ENCODE results near the gene DNAJC22.
"Not testable (repeated sequence)": the region's sequence is repeated elsewhere in the genome, so short reads cannot be mapped to it uniquely, and the experiment has no call there.

The DNAJC22 gene

DNA sequence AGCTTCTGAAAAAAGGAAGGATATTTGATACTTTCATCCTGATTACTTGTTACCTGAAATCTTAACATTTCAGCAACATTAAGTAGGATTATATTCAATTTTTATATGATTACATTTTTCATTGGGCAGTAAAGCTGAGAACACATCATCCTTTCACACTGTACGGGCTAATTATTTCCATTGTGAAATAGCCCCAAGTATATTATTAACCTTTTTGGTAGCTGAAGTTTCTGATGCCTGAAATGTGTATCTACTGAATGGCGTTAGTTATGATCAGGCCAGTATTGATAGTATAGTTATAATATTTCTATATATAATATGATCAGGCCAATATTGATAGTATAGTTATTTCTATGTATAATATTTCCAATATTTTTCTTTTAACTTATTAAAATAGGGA lies 30.7 kb downstream of the DNAJC22 start:
- Histone ChIP-seq H3K4me1 (ENCODE audit: control insufficient read depth in 1 of 2, insufficient read depth in 1 of 2, low read depth in 1 of 2, low read length in 1 of 2) (no peaks in the 10 kb centered on the region), H3K27me3 (no peaks in the 10 kb centered on the region), H3K9me3 (no peaks in the 10 kb centered on the region), H3K4me3 (ENCODE audit: low read depth in 1 of 2, low read length in 1 of 2) (no peak overlapping the region), H3K36me3 (no peaks in the 10 kb centered on the region), H3K27ac (no peak overlapping the region)
- TF ChIP-seq, protein P1, sequence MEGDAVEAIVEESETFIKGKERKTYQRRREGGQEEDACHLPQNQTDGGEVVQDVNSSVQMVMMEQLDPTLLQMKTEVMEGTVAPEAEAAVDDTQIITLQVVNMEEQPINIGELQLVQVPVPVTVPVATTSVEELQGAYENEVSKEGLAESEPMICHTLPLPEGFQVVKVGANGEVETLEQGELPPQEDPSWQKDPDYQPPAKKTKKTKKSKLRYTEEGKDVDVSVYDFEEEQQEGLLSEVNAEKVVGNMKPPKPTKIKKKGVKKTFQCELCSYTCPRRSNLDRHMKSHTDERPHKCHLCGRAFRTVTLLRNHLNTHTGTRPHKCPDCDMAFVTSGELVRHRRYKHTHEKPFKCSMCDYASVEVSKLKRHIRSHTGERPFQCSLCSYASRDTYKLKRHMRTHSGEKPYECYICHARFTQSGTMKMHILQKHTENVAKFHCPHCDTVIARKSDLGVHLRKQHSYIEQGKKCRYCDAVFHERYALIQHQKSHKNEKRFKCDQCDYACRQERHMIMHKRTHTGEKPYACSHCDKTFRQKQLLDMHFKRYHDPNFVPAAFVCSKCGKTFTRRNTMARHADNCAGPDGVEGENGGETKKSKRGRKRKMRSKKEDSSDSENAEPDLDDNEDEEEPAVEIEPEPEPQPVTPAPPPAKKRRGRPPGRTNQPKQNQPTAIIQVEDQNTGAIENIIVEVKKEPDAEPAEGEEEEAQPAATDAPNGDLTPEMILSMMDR (IDR thresholded peaks at IDR 0.05): no peak

DNA sequence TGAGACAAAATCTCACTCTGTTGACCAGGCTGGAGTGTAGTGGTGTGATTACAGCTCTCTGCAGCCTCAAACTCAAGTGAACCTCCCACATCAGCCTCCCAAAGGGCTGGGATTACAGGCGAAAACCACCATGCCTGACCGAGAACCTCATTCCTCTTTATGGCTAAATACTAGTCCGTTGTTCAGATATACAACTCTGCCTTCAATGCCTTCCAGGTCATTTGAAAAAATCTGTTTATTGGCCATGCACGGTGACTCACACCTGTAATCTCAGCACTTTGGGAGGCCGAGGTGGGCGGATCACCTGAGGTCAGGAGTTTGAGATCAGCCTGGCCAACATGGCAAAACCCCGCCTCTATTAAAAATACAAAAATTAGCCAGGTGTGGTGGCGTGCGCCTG lies 33.5 kb downstream of the DNAJC22 start:
- not testable (repeated sequence) for H3K4me3 ChIP-seq (ENCODE audit: low read depth in 1 of 2, low read length in 1 of 2); H3K4me1 ChIP-seq (ENCODE audit: control insufficient read depth in 1 of 2, insufficient read depth in 1 of 2, low read depth in 1 of 2, low read length in 1 of 2); H3K9me3 ChIP-seq; H3K36me3 ChIP-seq; H3K27ac ChIP-seq; H3K27me3 ChIP-seq

DNA sequence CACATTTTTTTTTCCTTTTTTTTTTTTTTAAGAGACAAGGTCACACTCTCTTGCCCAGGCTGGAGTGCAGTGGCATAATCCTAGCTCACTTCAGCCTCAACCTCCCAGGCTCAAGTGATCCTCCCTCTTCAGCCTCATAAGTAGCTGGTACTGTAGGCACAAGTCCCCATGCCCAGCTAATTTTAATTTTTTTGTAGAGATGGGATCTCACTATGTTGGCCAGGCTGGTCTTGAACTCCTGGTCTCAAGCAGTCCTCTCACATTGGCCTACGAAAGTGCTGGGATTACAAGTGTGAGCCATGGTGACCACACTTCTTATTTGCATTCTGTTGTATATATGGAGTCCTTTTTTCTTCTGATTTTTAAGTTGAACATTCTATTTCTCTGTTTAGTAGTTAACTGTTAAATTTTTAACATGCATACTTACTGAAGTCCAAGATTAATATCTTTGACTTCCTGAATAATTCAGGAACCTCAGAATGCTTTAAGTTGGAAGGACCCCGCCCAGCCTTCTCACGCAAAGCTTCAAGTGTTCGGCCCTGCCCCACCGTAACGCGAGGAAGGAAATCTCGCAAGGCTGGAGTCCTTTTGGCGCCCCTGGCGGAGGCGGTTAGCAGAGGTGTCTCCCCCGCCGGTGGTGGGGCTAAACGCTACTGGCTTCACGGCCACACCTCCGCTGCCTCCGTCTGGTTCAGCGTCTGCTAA lies 42.1 kb downstream of the DNAJC22 start:
- H3K4me3 ChIP-seq (ENCODE audit: low read depth in 1 of 2, low read length in 1 of 2): peak overlapping the region; percentile 3 to 22
- H3K27ac ChIP-seq: no peak overlapping the region
- H3K4me1 ChIP-seq (ENCODE audit: control insufficient read depth in 1 of 2, insufficient read depth in 1 of 2, low read depth in 1 of 2, low read length in 1 of 2): peaks cover 5 to 7% of the 10 kb centered on the region in 2 experiments
- H3K27me3 ChIP-seq: no peaks in the 10 kb centered on the region
- TF ChIP-seq, protein P1 (IDR thresholded peaks at IDR 0.05): no peak
- no peaks in the 10 kb centered on the region for H3K9me3 ChIP-seq
- H3K36me3 ChIP-seq: no peaks in the 10 kb centered on the region

DNA sequence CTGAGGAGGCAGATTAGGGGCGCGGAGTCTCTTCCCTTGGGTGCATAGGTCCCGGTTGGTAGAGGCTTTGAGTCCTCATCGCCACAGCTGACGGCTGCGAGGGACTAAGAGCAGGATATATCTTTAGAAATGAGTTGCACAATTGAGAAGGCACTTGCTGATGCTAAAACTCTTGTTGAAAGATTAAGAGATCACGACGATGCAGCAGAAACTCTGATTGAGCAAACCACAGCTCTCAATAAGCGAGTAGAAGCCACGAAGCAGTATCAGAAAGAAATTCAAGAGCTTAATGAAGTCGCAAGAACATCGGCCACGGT lies 42.7 kb downstream of the DNAJC22 start:
- TF ChIP-seq, protein P1 (IDR thresholded peaks at IDR 0.05): no peak
- no peaks in the 10 kb centered on the region for H3K9me3 ChIP-seq
- no peaks in the 10 kb centered on the region for H3K27me3 ChIP-seq
- no peak overlapping the region for H3K27ac ChIP-seq
- no peaks in the 10 kb centered on the region for H3K36me3 ChIP-seq
- H3K4me3 ChIP-seq (ENCODE audit: low read depth in 1 of 2, low read length in 1 of 2): peak overlapping the region; percentile 3 to 22
- peaks cover 5 to 7% of the 10 kb centered on the region in 2 experiments for H3K4me1 ChIP-seq (ENCODE audit: control insufficient read depth in 1 of 2, insufficient read depth in 1 of 2, low read depth in 1 of 2, low read length in 1 of 2)

DNA sequence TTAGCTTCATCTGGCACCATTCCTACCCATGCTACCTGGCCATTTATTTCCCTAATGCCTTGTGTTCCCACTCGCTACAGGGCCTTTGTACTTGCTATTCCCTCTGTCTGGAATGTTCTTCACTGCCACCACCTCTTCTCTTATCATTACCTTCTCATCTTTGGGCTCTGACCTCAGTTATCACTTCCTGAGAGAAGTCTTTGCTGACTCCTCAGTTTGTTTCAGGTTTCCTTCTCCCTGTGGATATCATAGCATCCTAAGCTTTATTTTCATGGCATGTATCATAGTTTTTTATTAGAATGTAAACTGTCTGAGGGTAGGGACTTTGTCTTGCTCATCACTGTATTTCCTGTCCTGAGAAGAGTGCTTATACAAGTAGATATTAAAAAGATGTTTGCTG lies 50.3 kb downstream of the DNAJC22 start:
- TF ChIP-seq, protein P1 (IDR thresholded peaks at IDR 0.05): no peak
- Histone ChIP-seq H3K4me1 (ENCODE audit: control insufficient read depth in 1 of 2, insufficient read depth in 1 of 2, low read depth in 1 of 2, low read length in 1 of 2) (no peaks in the 10 kb centered on the region), H3K27me3 (no peaks in the 10 kb centered on the region), H3K27ac (no peak overlapping the region), H3K36me3 (no peaks in the 10 kb centered on the region), H3K9me3 (no peaks in the 10 kb centered on the region), H3K4me3 (ENCODE audit: low read depth in 1 of 2, low read length in 1 of 2) (no peak overlapping the region)

DNA sequence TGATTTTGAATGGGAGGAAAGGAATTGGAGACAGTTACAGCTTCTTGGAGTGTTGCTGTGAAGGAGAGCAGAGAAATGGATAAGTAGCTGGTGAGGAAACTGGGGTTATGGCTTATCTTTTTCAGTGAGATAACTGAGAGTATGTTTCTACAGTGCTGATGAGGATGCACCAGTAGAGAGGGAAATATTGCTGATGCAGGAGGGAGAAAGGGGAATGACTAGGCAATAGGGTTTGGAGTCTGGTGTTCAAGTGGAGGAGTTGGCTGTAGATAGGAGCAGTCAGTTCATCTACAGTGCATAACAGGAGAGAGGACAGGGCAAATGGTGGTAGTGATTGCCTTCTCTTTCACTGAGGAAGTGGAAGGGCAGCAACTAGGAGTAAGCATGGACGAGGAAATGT lies 53.6 kb downstream of the DNAJC22 start:
- TF ChIP-seq, protein P1 (IDR thresholded peaks at IDR 0.05): no peak
- Histone ChIP-seq H3K4me3 (ENCODE audit: low read depth in 1 of 2, low read length in 1 of 2) (no peak overlapping the region), H3K4me1 (ENCODE audit: control insufficient read depth in 1 of 2, insufficient read depth in 1 of 2, low read depth in 1 of 2, low read length in 1 of 2) (no peaks in the 10 kb centered on the region), H3K27ac (no peak overlapping the region), H3K27me3 (no peaks in the 10 kb centered on the region), H3K9me3 (no peaks in the 10 kb centered on the region), H3K36me3 (no peaks in the 10 kb centered on the region)

All from neutrophil (primary cell).